ENCODE results near the gene CTSK. TPM values are rescaled to one million over a fixed set of nuclear protein-coding genes. Genes with fewer than 3 reads are reported as not detected.
"Not testable (repeated sequence)": the region's sequence is repeated elsewhere in the genome, so short reads cannot be mapped to it uniquely, and the experiment has no call there.

Gene CTSK
- total RNA-seq, result 1 to 10 TPM; 7.5 to 9.4 TPM

DNA sequence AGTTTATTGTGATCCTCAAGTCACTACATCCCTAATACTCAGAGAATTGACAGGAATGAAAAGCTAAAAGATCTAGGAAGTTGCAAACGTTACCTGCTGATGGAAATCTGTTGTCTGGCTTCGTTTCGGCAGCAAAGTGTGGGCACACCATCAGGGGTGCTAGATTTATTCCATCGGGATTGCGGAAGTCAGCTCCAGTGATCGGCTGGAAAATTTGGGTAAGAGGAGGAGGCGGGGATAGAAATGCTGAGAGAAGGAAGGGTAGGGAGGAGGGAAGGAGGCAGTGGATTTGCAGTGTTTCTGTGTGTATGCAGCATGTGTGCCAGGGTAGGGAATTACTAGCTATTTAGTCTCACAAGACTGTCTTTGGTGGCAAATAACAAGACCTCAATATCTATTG is at the start of gene CTSK:
Gene CTSK (minus strand): TSS at position 140 of the 400 bp plus-strand sequence. CDS start 1,455 bp downstream, outside the sequence.
- no peaks in the 10 kb centered on the region for H3K4me1 ChIP-seq
- H3K9me3 ChIP-seq, result no peaks in the 10 kb centered on the region
- TF ChIP-seq, protein P1, sequence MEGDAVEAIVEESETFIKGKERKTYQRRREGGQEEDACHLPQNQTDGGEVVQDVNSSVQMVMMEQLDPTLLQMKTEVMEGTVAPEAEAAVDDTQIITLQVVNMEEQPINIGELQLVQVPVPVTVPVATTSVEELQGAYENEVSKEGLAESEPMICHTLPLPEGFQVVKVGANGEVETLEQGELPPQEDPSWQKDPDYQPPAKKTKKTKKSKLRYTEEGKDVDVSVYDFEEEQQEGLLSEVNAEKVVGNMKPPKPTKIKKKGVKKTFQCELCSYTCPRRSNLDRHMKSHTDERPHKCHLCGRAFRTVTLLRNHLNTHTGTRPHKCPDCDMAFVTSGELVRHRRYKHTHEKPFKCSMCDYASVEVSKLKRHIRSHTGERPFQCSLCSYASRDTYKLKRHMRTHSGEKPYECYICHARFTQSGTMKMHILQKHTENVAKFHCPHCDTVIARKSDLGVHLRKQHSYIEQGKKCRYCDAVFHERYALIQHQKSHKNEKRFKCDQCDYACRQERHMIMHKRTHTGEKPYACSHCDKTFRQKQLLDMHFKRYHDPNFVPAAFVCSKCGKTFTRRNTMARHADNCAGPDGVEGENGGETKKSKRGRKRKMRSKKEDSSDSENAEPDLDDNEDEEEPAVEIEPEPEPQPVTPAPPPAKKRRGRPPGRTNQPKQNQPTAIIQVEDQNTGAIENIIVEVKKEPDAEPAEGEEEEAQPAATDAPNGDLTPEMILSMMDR (IDR thresholded peaks at IDR 0.05), result no peak
- H3K27ac ChIP-seq, result peak within 1 kb of the TSS in 1 of 2 donors; percentile 23
- no peak for DNase-seq (ENCODE audit: low spot score)
- peak within 1 kb of the TSS in 1 of 2 donors; percentile 31 for H3K4me3 ChIP-seq
- H3K27me3 ChIP-seq, result no peaks in the 10 kb centered on the region
- peaks cover 25% of the 10 kb centered on the region for H3K36me3 ChIP-seq

DNA sequence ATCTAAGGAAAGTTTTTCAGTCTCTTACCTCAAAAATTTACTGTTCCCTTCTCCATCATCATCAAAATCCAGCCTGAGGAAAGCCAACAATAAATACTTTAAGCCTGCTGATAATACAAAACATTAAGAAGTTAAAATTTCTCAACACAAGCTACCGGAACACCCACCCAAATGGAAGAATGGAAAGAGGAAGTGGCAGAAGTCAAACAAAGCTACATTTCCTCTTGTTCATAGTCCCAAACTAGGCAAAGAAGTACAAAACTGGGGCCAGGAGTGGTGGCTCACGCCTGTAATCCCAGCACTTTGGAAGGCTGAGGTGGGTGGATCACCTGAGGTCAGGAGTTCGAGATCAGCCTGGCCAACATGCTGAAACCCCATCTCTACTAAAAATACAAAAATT is 44.7 kb upstream of the CTSK start:
- DNase-seq (ENCODE audit: low spot score); H3K27ac ChIP-seq; H3K9me3 ChIP-seq; H3K4me3 ChIP-seq; H3K27me3 ChIP-seq; H3K4me1 ChIP-seq: not testable (repeated sequence)
- H3K36me3 ChIP-seq, result peaks cover 21% of the 10 kb centered on the region

DNA sequence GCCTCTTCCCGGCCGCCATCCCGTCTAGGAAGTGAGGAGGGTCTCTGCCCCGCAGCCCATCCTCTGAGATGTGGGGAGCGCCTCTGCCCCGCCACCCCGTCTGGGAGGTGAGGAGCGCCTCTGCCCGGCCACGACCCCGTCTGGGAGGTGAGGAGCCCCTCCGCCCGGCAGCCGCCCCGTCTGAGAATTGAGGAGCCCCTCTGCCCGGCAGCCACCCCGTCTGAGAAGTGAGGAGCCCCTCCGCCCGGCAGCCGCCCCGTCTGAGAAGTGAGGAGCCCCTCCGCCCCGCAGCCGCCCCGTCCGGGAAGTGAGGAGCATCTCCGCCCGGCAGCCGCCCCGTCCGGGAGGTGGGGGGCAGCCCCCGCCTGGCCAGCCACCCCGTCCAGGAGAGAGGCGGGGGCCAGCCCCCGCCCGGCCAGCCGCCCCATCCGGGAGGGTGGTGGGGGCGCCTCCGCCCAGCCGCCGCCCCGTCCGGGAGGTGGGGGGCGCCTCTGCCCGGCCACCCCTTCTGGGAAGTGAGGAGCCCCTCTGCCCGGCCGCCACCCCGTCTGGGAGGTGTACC is 42.8 kb upstream of the CTSK start:
- H3K27ac ChIP-seq; H3K4me1 ChIP-seq; H3K27me3 ChIP-seq; H3K4me3 ChIP-seq; H3K9me3 ChIP-seq; DNase-seq (ENCODE audit: low spot score): not testable (repeated sequence)
- peaks cover 19% of the 10 kb centered on the region for H3K36me3 ChIP-seq

DNA sequence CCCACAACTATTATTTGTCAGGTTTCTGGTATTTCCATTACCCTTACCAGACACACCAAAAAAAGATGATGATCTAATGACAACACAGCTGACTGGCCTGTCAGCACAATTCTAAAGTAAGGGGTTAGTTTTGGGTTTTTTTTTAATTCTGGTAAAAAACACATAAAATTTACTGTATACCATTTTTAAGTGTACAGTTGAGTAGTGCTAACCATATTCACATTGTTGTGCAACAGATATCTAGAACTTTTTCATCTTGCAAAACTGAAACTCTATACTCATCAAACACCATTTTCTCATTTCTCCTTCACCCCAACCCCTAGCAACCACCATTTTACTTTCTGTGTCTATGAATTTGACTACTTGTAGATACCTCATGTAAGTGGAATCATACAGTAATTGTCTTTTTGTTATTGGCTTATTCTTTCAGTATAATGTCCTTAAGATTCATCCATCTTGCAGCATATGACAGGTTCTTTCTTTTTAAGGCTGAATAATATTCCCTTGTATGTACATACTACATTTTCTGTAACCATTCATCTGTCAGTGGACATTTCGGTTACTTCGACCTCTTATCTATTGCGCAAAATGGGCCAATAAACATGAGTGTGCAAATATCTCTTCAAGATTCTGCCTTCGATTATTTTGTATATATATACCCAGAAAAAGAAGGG is 38.5 kb upstream of the CTSK start:
- no peaks in the 10 kb centered on the region for H3K36me3 ChIP-seq
- DNase-seq (ENCODE audit: low spot score), result no peak
- no peak overlapping the region for H3K4me3 ChIP-seq
- no peak overlapping the region for H3K27ac ChIP-seq
- H3K4me1 ChIP-seq, result no peaks in the 10 kb centered on the region
- TF ChIP-seq, protein P1 (IDR thresholded peaks at IDR 0.05), result no peak
- no peaks in the 10 kb centered on the region for H3K27me3 ChIP-seq
- no peaks in the 10 kb centered on the region for H3K9me3 ChIP-seq

DNA sequence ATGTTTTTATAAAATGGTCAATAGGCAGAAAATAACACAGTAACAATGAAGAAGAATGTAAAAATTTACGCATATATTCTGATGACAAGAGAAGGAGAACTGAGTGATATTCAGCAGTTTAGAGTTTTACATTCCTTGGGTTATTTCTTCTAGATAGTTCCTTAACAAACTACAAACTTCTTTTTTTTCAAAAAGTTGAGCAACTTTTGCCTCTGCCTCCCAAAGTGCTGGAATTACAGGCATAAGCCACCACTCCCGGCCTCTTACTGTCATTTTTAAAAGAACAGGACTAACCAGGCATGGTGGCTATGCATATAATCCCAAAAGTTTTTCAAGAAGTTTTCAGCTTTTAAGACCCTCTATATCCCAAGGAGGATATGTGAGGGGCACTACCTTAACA is 35.4 kb upstream of the CTSK start:
- H3K36me3 ChIP-seq, result peaks cover 15% of the 10 kb centered on the region
- TF ChIP-seq, protein P1 (IDR thresholded peaks at IDR 0.05), result no peak
- peak overlapping the region in 1 of 2 donors; percentile 6 for H3K27ac ChIP-seq
- no peaks in the 10 kb centered on the region for H3K9me3 ChIP-seq
- no peaks in the 10 kb centered on the region for H3K27me3 ChIP-seq
- DNase-seq (ENCODE audit: low spot score), result no peak
- H3K4me3 ChIP-seq, result no peak overlapping the region
- H3K4me1 ChIP-seq, result no peaks in the 10 kb centered on the region

DNA sequence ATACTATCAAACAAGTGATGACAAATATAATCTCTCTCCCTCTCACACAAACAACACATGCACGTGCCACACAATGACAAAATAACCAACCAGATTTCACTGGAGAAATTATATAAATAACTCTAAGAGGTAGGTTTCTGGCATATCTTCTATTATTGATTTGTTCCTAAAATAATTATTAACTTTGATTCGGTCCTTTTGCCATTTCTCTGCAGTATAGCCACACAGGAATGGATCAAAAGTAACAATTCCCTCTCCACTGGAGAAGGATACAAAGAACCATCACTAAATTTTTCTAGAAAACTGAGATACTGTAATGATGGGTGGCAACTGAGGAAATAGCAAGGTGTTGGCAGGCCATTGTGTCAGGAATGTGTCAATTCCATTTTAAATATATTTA is 34.9 kb upstream of the CTSK start:
- no peak overlapping the region for H3K27ac ChIP-seq
- H3K4me1 ChIP-seq, result no peaks in the 10 kb centered on the region
- no peaks in the 10 kb centered on the region for H3K27me3 ChIP-seq
- peaks cover 20% of the 10 kb centered on the region for H3K36me3 ChIP-seq
- H3K4me3 ChIP-seq, result no peak overlapping the region
- TF ChIP-seq, protein P1 (IDR thresholded peaks at IDR 0.05), result no peak
- no peaks in the 10 kb centered on the region for H3K9me3 ChIP-seq
- DNase-seq (ENCODE audit: low spot score), result no peak

DNA sequence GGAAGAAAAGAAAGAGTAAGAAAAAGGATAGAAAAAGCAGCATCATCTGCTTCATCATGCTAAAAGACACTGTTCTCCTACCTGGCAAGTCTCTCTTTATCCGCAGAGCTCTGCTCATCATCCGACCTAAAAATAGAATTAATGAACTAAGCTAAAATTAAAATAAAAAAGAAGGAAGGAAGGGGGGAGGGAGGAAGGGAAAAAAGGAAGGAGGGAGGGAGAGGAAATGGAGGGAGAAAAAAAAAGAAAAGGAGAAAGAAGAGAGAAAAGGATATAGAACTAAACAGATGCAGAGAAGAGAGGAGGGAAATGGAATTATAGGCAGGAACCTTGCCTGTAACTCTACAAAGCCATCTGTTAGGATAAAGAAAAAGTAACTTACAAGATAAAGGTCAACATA is 34.3 kb upstream of the CTSK start:
- Histone ChIP-seq H3K9me3 (no peaks in the 10 kb centered on the region), H3K4me1 (no peaks in the 10 kb centered on the region), H3K27me3 (no peaks in the 10 kb centered on the region), H3K27ac (peak overlapping the region in 1 of 2 donors; percentile 18), H3K36me3 (peaks cover 24% of the 10 kb centered on the region), H3K4me3 (no peak overlapping the region)
- TF ChIP-seq, protein P1 (IDR thresholded peaks at IDR 0.05), result no peak
- DNase-seq (ENCODE audit: low spot score), result no peak

Data from right atrium auricular region (tissue), 2 donors.